K562 (cell line): ENCODE measurements around the gene PAN2. TPM values are rescaled to one million over a fixed set of nuclear protein-coding genes. Genes with fewer than 3 reads are reported as not detected.

Source experiments
- DPF2 ChIP-seq: fragments of 450-650 bp; IDR thresholded peaks from 2 replicates; pipeline ENCODE4 v1.6.1; 2016
- SNIP1 ChIP-seq: fragments of 450-650 bp; IDR thresholded peaks from 2 replicates; pipeline ENCODE4 v1.7.1; 2017; ENCODE audit warnings: low read depth, mild to moderate bottlenecking
- ZBTB49 ChIP-seq: sonication (generic); formaldehyde crosslinking; IDR thresholded peaks from 2 replicates; pipeline ENCODE4 v1.8.0; 2022; ENCODE audit warnings: missing genetic modification reagents, mild to moderate bottlenecking, borderline replicate concordance
- ZEB2 ChIP-seq: fragments of 450-650 bp; IDR thresholded peaks from 2 replicates; pipeline ENCODE4 v1.6.1; 2016
- ZNF398 ChIP-seq: fragments of 250-450 bp; sonication (Bioruptor Pico); IDR thresholded peaks from 2 replicates; pipeline ENCODE4 v1.8.0; 2021; ENCODE audit warnings: moderate library complexity, mild to moderate bottlenecking, inconsistent platforms
- polyA plus RNA-seq, 8 experiments: library from polyadenylated mRNA; depleted of rRNA in 4 of 8; stranded (reverse) in 5 of 8; unstranded in 3 of 8; fragments of >200 nt; fragmentation: Nextera tagmentation in 2 of 8; fragmentation: Illumina TruSeq in 1 of 8; extraction: Ambion mirVana in 2 of 8; extraction: Trizol in 1 of 8; gene quantifications; 2 replicates each; pipeline versions ENCODE4 v1.2.1 to v1.2.3, GENCODE V29; 2011 to 2014; ENCODE audit warnings: inconsistent platforms in 1 of 8, missing spikeins in 1 of 8
- total RNA-seq, 7 experiments: library from RNA; depleted of rRNA in 6 of 7; stranded (reverse); fragments of >200 nt in 6 of 7; fragmentation: Illumina TruSeq in 2 of 7; extraction: Trizol in 2 of 7; gene quantifications; 2 replicates each; pipeline versions ENCODE4 v1.2.1 to v1.2.3, GENCODE V29; 2011 to 2021; ENCODE audit warnings: low replicate concordance in 1 of 7

PAN2 gene
- total and polyA plus RNA-seq, 9 of the 15 experiments (the other 6 are each of a cell fraction or from before 2014, with no cell fraction given), result 15.0 to 66.1 (median 25.9) TPM

GRCh38 chr12:56315622-56316473 is 18.0 kb downstream of the PAN2 start, which contains the start of gene CNPY2 (continued):
- TF ChIP-seq ZNF398 (CRISPR knock-in tag) (no peak), SNIP1 (no peak), ZEB2 (peak; percentile 95), DPF2 (0 out of 2 replicates have a peak, but pooled peaks have one; percentile 5), ZBTB49 (peak; percentile 92; the same call in 1 of the 2 replicates)
